Stimulated activated CD8-positive, alpha-beta memory T cell treated with anti-CD3 and anti-CD28 coated beads, Interleukin-12 subunit alpha, Interleukin-12 subunit beta, amount 100 ng/mL, for 24 hours (primary cell): ENCODE data around the gene USP9X.
"Not testable (repeated sequence)": the region's sequence is repeated elsewhere in the genome, so short reads cannot be mapped to it uniquely, and the experiment has no call there.

ENCODE experiments used
- DNase-seq: peaks from one replicate; pipeline ENCODE4 v3.0.0-alpha.2; 2020; ENCODE audit errors: extremely low read depth

Gene USP9X

GRCh38 chrX:41128955-41129354 is 43.7 kb downstream of the USP9X start:
- DNase-seq, result no peak

- DNase-seq, result no peak
These were observed 46.5 kb downstream of the USP9X start for GRCh38 chrX:41131766-41132165.

- DNase-seq, result no peak
These were observed 48.3 kb downstream of the USP9X start for GRCh38 chrX:41133551-41133950.

DNA sequence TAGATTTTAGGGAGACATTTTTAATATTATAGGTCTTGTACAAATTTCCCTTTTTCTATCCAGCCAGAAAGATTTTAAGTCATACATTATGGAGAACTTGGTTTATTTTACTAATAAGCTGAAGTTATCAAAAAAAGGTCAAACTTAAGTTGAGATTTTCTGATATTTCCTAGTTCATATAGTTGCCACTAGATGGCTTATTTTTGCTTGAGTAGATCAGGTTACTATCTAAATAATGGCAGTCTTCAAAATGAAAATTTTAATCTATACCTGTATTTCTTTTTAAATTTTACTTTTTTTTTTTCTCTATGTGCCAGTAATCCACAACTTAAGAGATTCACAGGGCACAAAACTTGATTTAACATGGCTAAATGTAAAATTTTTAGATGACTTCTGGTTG is 52.3 kb downstream of the USP9X start:
- DNase-seq, result no peak

DNA sequence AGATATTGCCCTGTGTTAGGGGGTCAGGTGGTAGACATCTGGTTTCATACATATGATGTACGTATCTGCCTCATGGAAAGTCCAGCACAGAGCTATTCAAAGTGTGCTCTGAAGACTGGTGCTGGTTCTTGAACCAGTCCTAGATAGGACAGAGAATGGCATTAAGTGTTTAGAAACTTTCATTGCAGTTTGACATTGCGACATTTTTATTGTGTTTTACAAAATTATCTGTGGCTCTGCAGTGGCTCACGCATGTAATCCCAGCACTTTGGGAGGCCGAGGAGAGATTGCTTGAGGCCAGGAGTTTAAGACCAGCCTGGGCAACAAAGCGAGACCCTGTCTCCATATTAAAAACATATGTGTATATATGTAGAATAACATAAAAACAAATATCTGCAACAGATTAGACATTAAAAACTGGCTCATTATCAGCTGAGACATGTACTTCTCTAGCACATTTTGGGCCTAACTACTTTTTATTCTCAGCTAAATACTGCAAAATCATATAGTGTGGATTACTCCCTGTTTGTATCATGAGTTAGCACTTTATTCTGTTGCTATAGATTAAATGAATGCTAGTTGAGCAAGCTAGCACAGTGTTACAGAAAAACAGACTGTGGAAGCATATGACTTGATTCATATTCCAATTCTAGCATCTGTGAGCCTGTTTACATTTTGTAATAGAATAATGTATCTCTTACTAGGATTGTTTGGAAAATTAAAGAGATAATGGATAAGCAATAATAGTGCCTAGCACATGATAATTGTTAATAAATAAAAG is 57.1 kb downstream of the USP9X start:
- DNase-seq, result no peak

DNA sequence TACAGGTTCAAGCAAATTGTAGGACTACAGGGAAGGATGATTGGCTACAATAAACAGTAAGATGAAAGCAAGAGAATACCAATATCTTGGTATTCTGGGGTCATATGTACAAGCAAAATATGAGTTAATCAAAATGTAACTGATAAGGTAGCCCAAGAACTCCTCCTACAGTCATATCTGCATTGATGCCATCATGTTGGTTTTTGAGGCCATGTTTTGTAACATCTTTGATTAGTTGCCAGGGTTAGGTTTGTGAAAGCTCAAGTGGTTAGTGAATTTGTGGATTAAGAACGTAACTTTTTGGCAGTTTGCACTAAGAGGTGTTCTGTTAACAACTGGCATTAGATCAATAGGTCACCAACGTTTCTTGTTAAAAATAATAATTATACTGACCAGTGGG is 59.6 kb downstream of the USP9X start:
- no peak for DNase-seq

- DNase-seq, result no peak
These were observed 60.8 kb downstream of the USP9X start for GRCh38 chrX:41145920-41146608.

GRCh38 chrX:41148553-41148952 is 63.3 kb downstream of the USP9X start:
- DNase-seq, result no peak

GRCh38 chrX:41150043-41150442 is 64.8 kb downstream of the USP9X start:
- DNase-seq, result no peak

GRCh38 chrX:41151726-41152125 is 66.5 kb downstream of the USP9X start:
- not testable (repeated sequence) for DNase-seq

GRCh38 chrX:41152221-41152620 is 67.0 kb downstream of the USP9X start:
- no peak for DNase-seq

DNA sequence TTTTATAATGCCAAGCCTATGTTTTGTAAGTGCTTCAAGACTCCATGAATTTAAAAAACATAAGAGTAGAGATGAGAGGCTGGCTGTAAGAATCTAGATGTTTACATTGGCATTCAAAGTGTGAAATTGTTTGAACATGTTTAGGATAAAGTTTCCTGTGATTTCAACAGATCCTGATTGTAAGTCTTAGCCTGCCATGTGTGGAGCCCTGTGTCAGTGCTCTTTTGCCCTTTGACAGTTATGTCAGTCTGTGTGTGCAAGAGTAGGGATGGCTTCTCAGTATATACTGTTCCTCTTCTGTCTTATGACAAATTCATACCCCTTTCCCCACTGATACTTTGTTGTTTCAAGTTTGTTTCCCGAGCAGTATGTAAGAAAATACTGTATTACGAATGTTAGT is 68.2 kb downstream of the USP9X start:
- DNase-seq, result no peak

DNA sequence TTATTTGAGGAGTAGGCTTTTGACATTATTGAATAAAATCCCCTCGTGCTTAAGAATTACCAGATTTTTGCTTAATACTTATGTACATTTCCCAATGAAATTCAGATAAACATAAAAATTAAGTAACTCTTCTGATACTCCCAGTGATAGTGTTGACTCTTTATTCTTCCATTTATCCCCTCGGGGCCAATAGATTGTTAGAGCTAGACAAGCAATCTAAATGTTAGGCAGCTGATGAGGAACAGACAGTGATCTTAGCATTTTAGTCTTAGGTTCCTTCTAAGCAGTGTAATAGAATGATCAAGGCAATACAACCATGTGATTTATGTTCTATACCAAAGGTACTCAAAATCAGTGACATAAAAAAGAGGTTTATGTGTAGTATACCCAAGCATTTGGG is 68.7 kb downstream of the USP9X start:
- DNase-seq, result no peak

DNA sequence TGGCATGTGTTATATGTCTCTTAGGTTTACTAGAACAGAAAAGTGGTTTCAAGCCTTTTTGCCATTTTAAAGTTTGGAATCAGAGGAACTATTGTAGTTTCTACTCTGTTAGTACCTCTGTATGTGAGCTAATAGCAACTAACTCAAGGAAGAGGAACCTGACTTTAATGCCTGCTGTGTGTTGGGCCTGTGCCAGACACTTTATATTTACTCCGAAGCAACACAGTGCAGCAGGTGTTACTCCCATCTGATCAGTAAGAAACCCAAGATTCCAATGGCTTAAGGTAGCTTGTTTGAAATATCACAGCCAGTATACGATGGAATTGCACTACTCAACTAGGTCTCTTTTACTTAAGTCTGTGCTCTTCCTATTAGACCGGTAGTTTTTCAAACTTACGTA is 79.2 kb downstream of the USP9X start:
- DNase-seq, result no peak

DNA sequence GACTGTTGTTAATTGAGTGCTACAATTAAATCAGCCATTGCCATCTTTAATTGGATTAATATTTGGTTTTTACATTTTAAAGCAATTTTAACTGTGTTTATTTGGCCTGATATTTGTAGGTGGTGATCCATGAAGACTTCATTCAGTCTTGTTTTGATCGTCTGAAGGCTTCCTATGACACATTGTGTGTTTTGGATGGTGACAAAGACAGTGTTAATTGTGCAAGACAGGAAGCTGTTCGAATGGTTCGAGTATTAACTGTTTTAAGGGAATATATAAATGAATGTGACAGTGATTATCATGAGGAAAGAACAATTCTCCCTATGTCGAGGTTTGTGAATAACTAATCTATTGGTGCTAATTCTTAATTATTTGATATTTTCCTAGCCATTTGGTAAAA is 82.6 kb downstream of the USP9X start:
- no peak for DNase-seq

- no peak for DNase-seq
These were observed 91.0 kb downstream of the USP9X start for GRCh38 chrX:41176263-41176662.

DNA sequence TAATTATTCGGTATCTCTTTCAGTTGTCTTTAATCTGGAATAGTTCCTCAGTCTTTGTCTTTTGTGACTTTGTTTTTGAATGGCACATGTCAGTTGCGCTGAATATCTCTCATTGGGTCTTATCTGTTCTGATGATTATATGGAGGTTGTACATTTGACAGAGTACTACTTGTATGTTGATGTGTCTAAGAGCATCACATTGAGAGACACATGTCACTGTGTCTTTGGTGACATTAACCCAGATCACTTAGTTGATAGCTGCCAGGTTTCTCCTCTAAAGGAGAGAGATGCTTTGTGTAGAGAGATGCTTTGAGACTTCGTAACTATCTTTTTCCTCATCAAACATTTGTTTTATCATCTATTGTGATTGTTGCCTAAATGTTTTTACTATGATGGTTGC is 92.1 kb downstream of the USP9X start:
- DNase-seq, result no peak

GRCh38 chrX:41178201-41178600 is 93.0 kb downstream of the USP9X start:
- DNase-seq, result no peak

DNA sequence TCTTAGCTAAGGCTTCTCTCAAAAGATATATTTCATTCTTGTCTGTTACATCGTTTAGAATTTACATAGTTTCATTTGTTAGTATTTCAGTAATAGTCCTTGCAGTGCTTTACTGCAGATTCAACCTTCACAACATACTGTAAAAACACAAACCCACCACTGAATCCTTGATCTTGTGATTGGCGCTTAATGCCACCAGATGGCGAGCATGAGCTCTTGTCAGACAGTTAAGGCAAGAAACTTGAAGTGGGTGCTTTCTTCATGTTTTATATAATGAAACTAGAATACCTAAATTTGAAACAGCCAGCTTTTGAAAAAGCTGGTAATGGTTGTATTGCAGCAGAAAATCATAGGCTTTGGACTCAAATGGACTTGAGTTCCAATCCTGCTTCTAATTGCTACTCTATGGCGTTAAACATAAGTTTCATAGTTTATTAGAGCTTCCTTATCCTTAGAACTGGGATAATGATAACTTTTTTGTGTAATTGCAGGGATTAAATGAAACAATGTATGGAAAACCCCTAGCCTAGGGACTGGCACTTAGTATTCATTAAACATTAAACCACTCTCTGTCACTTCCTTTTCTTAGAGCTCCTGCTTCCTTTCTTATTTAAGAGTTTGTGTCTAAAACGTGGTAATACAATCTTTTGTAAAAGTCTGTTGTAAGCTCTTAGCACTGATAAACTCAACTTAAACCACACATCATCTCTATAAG is 95.1 kb downstream of the USP9X start:
- DNase-seq, result no peak

DNA sequence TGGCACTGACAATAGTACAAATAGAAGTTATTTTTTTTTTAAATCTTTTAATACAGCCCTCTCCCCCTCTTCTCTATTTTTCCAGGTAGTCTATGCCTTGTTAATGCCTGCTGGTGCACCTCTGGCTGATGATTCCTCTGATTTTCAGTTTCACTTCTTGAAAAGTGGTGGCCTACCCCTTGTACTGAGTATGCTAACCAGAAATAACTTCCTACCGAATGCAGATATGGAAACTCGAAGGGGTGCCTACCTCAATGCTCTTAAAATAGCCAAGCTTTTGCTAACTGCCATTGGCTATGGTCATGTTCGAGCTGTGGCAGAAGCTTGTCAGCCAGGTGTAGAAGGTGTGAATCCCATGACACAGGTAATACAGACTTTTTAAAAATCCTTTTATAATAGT is 99.1 kb downstream of the USP9X start:
- no peak for DNase-seq

DNA sequence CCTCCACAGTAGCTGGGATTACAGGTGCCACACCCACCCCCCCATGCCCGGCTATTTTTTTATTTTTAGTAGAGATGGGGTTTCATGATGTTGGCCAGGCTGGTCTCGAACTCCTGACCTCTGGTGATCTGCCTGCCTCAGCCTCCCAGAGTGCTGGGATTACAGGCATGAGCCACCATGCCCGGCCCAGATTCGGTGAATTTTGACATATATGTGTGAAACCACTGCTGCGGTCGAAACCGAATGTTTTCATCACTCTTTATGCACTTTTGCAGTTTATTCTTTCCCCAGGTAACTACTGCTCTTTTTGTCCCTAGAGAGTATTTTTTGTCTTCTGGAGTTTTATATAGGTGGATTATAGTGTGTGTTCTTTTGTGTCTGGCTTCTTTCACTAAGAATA is 101.7 kb downstream of the USP9X start:
- not testable (repeated sequence) for DNase-seq

GRCh38 chrX:41189156-41189555 is 103.9 kb downstream of the USP9X start:
- no peak for DNase-seq

DNA sequence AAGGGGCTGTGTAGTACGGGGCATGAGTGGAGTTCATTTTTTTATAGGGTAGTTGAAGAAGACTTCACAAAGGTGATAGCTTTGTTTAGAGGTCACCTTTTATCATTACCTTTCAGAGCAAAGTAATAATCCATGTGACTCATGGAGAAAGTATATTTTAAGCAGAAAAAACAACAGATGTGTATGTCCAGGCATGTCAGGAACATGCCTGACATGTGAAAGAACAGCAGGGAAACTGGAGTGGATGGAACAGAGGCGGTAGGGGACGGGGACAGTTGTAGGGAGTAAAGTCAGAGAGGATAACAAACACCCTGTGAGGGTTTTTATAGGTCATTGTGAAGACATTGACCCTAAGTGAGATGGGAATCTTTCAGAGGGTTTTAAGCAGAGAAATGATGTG is 107.6 kb downstream of the USP9X start:
- no peak for DNase-seq
